HG03354 (cell line): ENCODE measurements around the gene TGFBR3.
"Not testable (repeated sequence)": the region's sequence is repeated elsewhere in the genome, so short reads cannot be mapped to it uniquely, and the experiment has no call there.

Experiments used
- ATAC-seq: cut with Tn5 transposase; IDR thresholded peaks from one replicate; pipeline ENCODE4 v1.9.1; 2021; ENCODE audit warnings: mild to moderate bottlenecking; ENCODE audit not compliant: unreplicated experiment, poor library complexity, severe bottlenecking

TGFBR3 gene

DNA sequence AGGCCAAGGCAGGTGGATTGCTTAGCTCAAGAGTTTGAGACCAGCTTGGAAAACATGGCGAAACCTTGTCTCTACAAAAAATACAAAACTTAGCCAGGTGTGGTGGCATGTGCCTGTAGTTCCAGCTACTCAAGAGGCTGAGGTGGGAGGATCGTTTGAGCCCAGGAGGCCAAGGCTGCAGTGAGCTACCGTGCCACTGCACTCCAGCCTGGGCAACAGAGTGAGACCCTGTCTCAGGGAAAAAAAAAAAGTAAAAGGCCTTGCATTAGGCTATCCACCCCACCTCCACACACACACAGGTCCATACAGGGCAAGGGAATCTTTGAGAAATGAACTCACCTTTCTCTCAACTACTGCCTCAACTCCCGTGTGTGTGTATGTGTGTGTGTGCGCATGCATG lies 33.9 kb downstream of the TGFBR3 start:
- ATAC-seq: not testable (repeated sequence)

DNA sequence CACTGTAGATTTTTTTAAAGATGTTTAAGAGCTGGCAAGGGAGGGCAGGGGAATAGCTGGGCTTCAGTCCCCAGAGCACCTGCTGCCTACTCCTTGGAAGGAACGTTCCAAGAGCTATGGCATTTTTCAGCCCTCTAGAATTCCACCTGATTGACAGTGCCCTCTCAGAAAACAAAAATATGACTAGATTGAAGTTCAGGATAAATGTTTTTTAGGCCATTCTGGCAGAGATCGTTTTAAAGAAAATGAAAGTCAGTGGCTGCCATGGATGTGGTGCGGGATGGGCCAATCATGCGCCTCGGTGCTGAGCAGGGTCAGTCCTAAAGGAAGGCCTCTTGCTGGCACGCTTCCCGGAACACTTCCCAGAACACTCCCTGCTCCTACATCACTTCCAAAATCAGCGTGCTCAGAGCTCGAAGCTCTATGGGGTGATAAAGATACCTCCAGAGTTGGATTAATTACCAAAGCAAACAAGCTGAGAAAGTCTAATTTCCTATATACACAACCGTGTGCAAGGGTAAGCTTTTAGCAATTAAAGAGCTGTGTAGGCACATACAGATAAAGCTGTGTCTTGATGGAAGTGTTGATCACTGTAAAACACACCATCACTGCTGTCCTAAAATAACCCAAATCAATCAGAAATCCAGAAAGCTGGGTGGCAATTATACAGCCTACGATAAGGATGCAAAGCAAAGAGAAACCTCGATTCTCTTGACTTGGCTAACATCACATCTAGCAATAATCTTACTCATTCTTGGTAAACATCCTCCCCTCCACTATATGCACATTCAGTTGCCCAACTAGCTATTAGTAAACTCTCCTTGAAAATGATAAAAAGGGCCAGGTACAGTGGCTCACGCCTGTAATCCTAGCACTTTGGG lies 34.6 kb downstream of the TGFBR3 start:
- ATAC-seq: no peak

DNA sequence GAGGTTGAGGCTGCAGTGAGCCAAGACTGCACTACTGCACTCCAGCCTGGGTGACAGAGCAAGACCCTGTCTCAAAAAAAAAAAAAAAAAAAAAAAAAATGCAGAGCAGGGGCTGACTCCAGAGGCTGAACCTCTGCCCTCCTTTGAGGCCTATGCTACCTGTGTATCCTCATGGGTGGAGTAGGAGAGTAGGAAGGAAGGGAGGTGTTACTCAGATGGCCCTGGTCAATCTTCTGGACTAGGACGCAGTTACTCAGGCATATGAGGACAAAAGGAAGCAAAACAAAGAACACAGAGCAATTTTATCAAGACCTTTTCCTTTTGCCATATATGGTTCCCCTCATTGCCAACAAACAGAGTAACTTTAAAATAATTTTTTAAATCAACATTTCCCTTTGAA lies 35.2 kb downstream of the TGFBR3 start:
- ATAC-seq: no peak

DNA sequence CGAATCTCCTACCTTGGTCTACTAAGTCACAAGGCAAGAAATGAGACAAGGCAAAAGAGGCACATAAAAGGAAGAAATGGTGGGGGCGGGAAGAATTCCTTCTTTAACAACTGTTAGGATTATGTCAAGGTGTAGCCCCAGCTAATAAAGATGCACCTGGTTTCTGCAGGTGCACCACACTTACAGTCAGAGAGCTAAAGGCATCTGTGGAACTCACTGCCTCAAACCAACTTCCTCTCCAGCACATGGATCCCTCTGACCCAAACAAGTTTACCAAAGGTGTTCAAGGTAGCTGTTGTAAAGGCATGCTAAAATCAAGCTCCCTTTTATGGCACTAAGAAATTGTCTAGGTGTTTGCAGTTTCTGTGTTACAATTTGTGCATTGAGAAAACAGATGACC lies 38.1 kb downstream of the TGFBR3 start:
- no peak for ATAC-seq

DNA sequence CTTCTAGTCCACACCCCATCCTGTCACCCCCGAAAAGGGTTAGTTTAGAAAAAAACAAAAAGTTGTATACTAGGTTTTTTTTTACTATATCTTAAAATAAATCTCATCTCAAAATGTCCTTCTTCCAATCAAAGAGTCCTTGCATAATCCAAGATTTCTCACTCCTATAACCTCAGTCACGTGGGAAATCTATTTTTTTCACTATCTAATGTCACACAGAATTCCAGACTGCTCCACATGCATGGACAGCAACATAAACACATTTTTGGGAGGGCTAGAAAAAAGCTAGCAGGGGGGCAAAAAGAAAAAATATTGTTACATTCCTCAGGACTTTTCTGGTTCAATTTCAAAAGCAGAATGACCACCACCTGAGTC lies 39.3 kb downstream of the TGFBR3 start:
- no peak for ATAC-seq

DNA sequence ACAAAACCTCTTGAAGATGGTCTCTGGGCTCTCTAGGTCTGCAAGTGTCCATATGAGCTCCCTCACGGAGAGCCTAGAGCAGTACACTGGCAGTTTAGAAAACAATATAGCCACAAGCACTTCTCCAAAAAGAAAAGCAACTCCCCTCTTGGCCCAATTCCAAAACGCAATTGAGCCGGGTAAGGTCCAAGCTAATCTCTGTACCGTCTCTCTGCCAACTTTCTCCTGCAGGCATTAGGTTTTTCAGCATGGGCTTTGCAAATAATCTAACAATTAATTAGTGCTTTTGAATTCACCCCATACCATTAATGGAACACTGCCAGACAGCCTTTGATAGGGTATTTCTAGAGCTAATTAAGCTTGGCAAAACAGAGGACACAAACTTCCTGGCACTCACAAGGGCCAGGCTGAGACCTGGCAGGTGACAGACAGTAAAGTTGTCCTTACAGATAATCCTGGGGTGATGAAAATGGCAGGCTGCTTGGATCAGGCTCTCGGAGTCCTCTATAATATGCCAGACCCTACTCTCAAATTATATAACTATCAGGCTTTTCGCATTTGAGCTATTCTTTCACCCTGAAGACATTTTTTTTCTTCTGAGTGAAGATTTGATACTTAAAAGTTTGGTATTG lies 39.8 kb downstream of the TGFBR3 start:
- no peak for ATAC-seq

DNA sequence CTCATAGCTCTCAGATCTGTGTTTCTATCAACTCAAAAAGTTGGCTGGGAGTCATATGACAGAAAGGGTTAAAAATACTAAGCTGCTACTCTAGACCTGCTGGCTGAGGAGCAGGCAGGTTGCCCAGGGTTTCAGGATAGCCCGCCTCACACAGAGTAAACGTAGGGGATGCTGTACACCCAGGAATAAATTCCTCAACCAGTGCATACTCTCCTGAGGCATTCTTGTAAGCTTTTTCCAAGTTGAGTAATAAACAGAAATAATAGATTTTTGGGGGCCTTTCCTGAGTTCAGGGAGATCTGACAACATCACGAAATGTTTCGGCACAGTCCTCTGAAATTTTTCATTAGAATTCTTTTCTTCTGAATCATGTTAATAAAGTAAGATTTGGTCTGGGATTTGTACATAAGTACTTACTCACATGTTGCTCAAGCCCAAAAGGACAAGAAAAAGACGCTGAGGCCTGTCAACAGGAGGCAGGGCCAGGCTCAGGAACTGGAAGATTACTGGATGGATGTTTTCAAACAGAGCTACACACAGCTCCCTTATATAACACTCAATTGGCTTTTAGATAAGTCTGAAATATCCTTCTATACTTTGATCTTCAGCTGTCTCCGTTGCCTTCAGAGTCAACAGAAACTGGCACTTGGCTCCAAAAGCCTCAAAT lies 41.0 kb downstream of the TGFBR3 start:
- ATAC-seq: no peak

DNA sequence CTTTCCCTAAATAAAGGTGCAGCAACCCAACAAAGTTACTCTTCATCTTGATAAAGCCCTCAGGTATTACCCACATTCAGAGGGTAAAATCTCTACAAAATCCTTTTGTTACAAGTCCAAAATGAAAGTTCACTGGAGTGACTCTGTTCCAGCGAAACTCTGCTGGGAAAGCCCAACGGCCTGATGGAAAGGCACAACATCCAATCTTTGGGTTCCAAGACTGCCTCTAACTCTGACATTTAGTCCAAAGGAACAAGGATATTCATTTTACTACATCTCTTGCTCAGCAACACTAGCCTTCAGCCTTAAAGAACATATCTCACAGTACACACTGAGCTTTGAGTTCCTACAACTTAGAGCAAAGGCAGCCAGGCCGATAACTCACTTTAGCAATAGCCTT lies 42.1 kb downstream of the TGFBR3 start:
- ATAC-seq: no peak

DNA sequence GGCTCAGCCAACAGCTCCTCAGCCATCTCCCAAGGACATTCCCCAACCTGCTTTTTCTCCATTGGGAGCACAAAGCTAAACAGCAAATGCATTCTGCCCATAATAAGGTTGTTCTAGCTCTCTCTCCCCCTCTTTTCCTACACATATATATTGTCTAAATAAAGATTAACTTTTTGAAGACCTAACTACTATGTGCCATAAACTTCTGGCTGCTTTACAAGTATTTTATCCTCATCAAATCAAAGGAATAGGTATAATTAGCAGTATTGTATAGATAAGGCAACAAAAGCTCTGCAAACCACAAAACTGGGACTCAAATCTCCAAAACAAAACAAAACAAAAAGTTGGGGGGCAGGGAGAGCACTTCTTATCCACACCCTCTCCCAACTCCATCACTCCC lies 43.4 kb downstream of the TGFBR3 start:
- ATAC-seq: no peak

DNA sequence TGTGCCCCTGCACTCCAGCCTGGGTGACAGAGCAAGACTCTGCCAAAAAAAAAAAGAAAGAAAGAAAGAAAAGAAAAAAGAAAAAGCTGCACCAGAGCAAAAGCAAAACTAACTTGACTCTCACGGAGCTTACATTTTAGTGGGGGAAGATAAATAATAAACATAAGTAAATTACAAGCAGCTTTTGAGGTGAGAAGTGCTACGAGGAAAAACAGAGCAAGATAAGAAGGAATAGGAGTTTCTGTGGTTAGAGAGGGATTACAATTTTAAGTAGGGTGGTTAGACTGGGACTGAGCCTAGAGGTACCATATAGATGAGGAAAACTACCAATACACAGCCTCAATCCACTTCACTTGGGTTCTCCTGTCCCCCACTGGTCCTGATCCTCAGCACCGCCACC lies 43.9 kb downstream of the TGFBR3 start:
- ATAC-seq: no peak

DNA sequence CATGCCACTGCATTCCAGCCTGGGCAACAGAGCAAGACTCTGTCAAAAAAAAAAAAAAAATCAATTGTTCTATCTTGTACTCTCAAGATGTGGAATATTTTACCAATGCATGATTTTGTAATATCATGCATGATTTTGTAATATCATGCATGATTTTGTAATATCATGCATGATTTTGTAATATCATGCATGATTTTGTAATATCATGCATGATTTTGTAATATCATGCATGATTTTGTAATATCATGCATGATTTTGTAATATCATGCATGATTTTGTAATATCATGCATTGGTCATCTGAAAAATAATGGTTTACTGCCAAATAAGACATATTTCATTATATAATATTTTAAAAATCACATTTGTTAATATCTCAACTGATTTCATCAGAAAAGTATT lies 45.7 kb downstream of the TGFBR3 start:
- ATAC-seq: not testable (repeated sequence)

DNA sequence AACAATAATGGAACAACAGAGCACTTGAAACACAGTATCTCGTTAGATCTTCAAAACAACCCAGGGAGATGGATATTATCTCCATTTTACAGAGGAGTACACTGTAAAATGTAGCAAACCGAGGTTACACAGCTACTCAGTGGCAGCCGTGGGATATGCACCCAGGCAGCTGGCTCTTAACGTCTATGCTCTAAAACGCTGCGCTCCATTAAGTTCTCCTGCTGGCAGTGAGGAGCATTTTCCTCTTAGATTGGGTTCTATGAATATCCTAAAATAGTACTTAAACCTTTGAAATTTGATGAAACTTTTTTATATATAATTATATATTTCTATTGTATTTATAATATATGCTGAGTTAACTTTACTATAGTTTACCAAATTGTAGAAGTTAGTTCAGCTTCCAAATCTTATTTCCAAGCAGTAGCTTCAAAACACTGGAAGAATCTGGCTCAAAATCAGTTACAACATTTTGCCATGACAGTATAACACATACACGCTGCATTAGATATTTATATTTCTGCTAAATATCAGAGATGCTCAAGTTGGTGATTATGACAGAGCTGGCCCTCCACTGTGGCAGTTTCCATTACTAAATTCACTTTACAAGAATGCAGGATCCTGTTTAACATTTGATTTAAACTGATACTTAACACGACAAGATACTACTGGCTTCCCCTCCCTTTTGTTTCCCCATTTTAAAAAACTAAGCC lies 49.5 kb downstream of the TGFBR3 start:
- ATAC-seq: no peak

DNA sequence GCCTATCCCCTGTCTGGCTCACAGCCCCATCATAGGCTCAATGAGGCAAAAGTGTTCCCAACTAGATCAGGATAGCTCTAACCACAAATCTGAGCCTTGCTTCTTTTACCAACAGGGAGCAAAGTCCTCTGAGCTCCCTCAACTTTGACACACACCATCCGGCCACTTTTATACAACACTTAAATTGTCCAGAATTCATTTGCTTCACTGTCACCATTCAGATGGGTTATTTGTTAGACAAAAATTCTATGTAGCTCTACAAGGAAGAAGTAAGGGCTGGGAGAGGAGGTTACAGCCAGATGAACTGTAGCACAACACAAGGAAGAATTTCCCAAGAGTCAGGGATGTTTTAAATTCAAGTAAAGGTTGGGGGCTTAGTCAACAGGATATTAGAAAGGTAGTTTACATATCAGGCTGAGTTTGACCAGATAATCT lies 50.8 kb downstream of the TGFBR3 start:
- ATAC-seq: no peak

DNA sequence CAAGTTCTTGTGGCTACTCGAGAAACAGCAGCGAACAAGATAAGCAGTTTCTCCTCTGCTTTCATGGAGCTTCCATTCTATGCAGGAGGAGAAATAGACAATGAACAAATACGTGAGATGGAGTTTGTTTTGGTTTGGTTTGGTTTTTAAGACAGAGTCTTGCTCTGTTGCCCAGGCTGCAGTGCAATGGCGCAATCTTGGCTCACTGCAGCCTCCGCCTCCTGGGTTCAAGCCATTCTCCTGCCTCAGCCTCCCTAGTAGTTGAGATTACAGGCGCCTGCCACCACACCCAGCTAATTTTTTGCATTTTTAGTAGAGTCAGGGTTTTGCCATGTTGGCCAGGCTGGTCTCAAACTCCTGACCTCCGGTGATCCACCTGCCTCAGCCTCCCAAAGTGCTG lies 51.4 kb downstream of the TGFBR3 start:
- not testable (repeated sequence) for ATAC-seq

DNA sequence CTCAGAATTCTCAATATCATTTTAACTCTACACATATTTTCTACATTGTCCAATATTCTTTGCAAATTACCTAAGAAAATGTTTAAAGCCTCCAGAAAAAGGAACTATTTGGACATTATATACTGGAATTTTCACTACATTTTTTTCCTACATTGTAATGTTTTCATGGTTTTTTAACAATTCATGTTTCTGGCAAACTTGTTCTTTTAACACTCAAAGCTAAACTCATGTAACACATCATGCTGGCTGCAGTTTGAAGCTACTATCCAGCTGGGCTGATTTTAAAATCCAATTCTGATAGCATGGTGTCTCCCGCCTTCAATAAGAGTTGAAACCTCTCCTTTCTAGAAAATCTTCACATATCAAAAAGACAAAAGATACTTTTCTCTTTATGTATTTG lies 52.0 kb downstream of the TGFBR3 start:
- ATAC-seq: no peak

DNA sequence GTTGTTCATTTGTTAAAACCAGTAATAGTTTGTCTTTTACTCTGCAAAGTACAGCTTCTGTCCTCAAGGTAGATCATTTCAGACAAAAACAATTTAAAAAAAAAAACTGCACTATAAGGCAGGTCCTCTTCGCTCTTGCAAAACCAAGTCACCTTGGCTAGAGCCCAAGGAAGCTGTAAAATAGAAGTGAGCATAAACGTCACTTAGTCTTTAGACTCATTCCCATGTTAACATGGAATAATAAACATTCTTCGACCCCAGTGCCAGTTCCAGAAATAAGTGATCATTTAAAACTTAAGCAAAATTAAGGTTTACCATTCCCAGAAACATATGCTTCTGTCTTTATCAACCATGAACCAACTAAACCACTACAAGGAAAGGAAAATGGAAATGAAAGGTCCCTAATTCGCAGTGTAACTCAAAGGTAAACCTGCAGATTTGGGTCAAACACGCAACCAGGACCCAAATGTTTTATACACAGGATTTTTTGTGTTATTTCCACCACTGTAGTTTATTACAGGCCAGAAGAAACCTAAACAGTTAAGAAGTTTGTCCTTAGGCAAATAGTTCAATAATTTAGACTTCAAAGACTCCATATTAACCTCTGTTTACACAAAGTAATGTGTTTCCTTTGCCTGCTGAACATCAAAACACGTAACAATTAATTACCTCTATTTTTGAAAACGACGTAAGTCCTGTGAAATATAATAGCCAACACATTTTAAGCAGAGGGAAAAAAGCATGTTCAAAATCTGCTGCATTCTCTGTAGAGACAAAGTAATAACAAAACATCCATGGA lies 54.6 kb downstream of the TGFBR3 start:
- ATAC-seq: no peak

DNA sequence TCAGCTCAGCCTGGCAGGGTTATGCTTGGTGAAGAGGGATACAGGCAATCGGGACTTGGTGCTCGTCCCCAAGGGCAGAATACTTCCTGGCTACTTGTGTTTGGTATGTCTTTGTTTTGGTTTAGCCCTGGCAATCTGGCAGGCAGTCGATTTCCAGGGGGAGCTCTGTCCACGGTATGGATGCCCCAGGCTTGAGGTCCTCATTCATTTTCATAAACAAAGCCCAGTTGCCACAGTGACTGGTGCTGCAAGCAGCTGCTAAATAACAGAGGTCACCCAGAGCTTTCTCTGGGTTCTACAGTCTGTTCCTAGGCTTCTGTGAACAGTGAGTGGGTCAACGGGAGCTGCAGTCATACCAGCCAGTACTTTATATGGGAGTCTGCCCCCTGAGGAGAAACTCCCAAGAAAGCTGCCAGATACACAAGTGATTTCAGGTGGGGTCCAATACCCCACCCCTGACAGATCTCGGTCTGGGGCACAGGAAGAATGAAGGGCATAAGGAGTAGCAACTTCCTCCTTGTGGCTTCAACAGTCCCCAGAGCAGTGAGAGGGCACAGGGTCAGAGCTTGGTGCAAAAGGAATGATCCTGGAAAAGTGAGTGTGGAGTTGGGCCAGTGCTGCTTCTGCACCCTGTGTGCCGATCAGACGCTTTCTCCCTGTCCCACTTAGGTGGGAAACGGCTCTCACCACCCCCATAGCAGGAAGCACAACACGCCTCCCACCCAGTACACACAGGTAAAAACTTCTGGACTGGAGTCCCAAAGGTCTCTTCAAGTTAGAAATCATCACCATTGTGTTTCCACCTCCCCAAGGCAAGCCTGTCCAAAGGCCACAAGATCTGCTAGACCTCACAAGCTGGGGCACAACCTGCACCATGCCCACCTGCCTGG lies 55.5 kb downstream of the TGFBR3 start:
- no peak for ATAC-seq

DNA sequence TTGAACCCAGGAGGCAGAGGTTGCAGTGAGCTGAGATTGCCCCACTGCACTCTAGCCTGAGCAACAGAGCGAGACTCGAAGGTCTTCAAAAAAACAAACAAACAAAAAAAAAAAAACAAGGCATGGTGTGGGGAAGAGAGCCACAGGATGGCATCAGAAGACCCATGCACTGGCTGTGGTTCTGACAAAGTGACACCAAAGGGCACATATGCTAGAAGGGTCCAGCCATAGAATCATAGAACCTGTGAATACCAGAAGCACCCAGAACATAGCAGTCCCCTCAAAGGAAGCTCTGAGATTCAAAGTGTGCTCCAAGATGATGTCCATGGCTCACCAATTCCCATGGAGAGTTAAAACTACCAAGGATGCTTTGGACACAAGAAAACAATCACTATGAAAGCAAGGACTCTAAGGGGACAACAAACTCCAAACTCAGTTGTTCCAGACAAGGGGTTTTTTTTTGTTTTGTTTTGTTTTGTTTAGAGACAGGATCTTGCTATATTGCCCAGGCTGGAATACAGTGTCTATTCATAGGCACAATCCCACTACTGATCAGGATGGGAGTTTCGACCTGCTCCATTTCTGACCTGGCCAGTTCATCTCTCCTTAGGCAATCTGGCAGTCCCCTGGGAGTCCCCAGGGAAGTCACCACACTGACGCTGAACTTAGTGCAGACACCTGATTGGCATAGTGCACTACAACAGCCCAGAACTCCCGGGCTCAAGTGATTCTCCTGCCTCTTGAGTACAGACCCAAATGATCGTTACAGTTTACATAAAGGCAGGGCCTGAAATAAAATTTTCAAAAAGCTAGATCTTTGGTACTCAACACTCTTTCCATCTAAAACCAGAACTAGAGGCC lies 56.4 kb downstream of the TGFBR3 start:
- ATAC-seq: no peak
